GM21423 (cell line): ENCODE results near the gene NEDD8.

Source experiments
- ATAC-seq: cut with Tn5 transposase; IDR thresholded peaks from one replicate; pipeline ENCODE4 v1.9.1; 2021; ENCODE audit warnings: mild to moderate bottlenecking, moderate library complexity; ENCODE audit not compliant: unreplicated experiment

The NEDD8 gene

DNA sequence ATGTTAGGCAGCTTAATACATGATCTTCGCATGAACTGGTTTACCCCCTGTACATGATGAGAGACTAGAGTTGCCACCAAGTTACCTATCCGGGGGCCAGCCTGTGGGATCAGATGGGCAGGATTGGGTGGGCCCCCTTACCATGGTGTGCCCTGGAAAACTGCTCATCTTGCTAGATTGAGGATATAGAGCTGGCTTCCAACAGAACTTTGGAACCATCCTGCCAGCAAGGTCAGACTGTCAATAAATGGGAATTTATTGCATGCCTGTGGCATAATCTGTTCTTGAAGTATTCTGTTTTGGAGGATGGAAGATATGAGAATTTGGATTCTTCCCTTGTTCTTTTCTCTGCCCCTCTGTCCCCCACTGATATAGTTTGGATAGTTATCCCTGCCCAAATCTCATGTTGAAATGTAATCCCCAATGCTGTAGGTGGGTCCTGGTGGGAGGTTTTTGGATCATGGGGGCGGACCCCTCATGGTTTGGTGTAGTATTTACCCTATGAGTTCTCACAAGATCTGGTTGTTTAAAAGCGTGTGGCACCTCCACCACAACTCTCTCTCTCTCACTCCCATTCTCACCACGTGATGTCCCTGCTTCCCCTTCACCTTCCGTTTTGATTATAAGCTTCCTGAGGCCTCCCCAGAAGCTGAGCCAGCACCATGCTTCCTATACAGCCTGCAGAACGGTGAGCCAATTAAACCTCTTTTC lies 33.2 kb downstream of the NEDD8 start:
- ATAC-seq = no peak

DNA sequence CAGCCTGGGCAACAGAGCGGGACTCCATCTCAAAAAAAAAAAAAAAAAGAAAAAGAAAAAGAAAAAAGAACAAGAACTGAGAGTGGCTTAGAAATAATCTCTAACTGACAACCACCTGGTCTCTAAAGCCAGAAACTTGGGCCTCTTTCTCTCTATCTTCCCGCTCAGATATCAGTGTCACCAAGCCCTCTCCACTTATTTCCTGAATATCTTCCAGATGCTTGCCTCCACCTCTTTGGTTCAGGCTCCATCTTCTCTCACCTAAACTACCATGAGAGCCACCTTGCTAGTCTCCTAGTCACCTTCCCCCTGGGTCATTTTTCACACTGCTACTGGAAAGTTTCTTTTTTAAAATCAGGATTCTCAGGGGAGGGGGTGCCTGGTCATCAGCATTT lies 35.1 kb downstream of the NEDD8 start:
- no peak for ATAC-seq

DNA sequence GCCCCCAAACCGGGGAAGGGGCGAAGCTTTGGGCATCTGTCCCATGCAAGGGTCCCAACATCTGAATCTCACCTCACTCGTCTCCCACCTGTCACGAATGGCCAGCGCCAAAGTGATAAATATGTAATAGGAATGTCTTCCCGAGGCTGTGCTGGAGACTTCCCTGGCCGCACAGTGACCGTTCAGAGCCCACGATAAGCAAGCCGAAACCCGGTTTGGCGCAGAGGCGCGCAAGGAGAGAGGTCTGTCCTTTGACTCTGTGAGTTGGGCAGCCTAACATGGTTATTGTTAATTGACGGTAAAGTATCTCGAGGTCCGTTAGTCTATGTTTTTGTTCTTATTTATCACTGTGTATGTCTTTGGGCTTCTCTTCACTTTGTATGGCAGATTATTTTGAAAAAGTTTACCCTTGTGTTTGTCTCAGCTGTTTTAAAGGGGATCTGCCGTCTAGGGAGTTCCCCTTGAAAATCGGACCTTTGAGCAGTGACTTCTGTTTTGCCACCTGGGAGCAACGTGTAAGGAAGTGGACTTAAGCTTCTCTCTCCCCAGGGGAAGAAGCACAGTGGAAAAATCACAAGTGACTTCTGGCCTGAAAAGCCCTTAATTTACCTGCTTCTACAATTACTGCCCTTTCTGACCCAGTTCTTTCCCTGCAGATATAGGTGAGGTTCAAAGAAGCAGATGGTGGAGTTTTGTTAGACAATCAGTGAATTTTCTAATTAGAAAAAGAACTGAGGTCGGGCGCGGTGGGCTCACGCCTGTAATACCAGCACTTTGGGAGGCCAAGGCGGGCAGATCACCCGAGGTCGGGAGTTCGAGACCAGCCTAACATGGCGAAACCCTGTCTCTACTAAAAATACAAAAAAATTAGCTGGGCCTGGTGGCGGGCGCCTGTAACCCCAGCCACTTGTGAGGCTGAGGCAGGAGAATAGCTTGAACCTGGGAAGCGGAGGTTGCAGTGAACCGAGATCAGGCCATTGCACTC lies 35.8 kb downstream of the NEDD8 start:
- no peak for ATAC-seq

DNA sequence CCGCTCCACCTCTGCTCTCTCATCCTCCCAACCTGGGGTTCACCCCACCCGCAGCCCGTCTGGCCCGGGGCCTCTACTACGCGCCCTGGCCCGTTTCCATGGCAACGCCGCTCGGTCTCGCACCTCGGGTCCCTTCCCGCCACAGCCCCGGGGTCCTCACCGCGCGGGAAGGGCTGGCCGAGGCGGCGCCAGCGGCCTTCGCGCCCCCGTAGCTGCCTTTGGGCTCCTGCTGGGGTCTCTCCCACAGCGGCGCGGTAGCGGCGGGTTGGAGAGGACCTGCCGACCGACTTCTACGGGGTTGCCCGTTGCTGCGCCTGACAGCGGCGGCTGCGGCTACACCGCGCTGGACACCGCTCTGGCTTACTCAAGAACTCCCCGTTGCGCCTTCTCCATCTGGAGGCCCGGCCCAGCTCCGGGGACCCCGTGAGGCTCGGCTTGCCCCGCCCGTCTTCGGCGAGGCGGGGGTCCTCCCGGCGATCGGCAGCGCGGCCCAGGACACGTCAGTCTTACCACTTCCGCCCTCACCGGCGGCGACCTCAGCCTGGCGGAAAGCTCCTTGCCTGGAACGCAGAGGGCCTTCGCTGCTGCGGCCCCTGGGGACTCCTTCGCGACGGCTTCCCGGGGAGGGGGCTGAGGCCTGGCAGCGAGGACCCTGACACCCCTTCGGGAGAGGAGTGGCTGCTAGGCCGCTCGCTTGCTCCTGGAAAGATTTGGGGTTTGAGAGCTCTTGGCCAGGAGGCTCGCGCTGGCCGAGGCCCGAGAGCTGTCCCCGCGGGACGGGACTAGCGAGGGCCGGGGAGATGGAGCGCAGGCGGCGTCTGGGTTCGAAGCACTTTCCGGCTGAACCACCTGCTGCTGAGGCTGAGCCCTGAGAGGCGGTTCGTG lies 36.7 kb downstream of the NEDD8 start, which contains the start of gene TM9SF1:
TM9SF1 (minus strand) TSS at position 256 of the 885 bp plus-strand sequence. CDS start 422 bp downstream, outside the sequence.
- ATAC-seq = peak; percentile 84

DNA sequence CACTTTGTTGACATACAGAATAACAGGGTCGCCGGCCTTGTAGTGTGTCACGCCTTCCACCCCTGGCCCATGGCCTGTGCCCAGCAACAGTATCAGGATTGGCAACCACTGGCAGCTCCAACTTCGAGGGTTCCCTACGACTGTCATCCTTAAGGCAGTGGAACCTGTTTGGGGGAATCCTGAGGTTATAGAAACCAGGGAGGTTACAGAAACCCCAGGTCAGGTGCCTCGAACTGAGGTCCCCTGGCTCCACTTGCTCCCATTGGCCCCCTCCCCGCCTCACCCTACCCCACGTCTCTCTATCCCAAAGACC lies 37.3 kb downstream of the NEDD8 start:
- ATAC-seq = no peak

DNA sequence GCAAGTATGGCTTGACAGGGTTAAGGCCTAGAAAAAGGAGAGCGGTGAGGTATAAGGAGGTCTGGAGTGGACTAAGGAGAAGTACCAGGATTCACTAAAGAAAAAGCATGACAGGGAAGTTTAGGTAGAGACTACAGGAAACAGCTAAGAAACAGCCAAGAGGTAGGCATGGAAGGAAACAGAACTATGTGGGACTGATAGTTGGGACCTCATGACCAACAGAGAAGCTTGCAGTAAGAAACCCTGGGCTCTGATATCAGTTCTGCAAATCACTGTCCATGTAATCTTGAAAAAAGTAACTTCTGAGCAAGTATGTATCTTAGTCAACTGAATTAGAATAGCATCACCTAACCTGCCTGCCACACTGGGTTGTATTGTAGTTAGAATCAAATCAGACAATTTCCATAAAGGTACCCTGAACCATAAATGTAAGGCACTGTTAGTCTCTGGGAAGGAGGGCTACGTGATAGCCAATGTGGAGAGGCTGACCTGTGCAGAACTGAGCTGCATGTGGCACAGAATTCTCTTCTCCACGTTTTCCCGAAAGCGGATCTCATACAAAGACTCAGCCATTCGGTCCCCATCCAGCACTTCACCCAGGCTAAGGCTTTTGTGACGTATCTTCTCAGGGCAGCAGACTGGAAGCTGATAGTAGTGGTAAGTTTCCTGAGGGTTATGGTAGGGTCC lies 37.8 kb downstream of the NEDD8 start:
- no peak for ATAC-seq

DNA sequence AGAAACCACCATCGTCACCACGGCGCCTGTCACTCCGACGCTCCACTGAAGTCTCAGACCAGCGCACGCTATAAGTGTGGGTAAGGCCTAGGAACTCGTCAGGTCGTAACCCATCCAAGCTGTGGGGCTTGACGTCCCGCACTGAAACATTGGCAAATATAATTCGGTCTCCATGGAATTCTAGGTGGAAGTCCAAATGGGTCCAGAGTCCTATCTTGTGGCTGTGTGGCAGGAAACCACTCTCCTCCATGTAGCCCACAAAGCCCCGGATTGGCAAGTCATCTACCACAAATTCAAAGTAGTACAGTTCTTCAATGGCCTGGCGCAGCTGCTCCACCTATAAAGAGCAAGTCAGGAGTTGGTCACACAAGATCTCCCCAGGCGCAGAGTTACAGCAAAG lies 39.2 kb downstream of the NEDD8 start:
- no peak for ATAC-seq

DNA sequence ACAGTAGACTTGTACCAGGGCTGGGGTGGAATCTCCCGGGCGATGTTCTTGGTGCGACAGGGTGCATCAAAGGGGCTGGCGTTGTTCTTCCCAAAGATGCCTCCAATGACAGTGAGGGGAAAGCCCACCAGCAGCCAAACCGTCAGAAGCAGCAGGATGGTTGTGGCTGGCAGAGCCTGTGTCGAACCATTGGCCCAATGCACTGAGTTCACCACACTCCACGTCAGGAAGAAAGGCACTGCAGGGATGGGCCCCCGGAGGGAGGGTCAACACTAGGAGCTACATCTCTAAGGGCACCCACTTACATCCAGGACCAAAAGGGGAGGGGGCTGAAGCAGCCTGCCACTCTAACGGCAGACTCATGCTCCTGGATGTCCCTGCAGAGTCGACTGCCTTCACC lies 41.8 kb downstream of the NEDD8 start:
- no peak for ATAC-seq

DNA sequence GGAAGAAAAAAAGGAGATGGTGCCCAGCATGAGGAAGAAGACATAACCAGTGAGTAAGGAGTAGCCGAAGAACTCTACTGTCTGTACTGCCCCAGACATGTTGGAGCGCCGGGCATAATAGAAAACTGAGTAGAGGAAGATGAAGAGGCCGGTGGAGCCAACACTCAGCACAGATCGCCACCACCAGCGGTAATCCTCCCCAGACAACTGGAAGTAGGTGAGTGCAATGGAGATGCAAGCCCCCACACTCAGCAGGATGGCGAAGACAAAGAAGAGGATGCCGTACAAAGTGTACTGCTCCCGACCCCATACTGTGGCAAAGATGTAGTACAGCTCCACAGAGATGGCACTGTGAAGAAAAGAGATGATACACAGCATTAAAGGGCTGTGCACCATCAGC lies 42.7 kb downstream of the NEDD8 start:
- no peak for ATAC-seq

DNA sequence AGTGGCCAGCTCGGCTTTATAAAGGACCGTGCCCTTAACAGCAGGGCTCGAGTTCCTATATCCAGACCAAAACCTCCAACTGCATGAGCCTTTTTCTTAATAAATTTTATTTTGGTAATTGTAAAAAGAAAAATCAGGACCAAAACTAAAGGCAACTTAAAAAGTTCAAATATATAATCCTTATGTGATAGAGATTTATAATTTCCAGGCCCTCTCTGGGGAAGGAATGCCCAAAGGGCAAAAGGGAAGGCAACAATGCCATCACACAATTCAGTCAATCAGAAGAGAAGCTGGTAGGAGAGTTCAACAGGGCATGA lies 43.1 kb downstream of the NEDD8 start:
- ATAC-seq = no peak

DNA sequence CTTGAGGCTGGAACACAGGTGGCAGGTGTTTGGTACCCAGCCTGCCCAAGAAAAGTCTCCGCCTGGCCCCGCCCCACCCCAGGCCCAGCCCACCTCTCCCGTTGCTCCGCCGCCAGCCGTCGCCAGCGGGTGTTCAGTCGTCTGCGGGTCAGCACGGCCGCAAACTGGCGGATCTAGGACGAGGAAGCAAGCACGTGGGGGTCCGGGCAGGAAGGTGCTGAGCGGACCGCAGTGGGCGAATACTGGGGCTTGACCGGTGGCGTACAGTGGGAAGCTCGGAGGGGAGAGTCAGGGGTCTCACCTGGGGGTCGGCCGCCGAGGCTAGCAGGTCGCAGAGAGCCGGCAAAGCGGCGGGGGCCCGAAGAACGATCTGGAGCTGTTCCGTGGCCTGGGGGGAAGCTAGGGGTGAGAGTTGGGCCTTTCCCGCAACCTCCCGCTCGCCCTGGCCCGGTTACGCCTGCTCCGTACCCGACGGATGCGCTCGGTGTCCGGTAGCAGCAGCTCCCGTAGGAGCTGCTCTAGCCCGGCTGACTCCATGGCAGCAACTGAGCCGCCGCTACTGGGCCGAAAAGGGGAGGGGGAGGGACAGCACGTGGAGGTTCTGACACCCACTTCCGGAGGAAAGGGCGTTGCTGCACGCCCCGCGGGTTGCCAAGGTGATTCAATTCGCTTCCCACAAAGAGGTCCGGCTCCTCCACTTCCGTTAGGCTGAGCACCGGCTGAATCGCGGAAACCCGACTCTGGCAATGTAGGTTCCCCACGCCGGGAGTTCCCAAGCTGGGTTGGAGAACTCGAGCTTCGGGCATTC lies 43.7 kb downstream of the NEDD8 start, which contains the start of gene IPO4:
IPO4 (minus strand) TSS at position 566 of the 808 bp plus-strand sequence; CDS start at position 537, 29 bp downstream.
- ATAC-seq = peak; percentile 83

DNA sequence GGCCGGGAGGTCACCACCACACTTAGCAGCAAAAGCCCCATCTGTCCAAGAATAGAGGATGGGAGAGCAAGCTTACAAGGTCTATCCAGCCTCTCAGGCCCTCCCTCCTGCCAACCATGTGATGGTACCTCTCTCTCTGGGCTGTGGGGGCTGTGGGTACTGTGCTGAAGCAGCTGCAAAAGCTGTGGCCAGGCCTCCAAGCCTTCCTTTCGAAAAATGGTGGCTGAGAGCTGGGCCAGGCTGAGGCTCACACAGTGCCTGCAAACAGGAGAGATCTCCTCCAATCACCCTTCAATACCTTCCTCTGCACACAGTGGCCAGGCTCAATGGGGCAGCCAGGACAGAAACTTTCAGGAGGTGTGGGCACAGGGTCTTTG lies 44.6 kb downstream of the NEDD8 start:
- ATAC-seq = no peak

DNA sequence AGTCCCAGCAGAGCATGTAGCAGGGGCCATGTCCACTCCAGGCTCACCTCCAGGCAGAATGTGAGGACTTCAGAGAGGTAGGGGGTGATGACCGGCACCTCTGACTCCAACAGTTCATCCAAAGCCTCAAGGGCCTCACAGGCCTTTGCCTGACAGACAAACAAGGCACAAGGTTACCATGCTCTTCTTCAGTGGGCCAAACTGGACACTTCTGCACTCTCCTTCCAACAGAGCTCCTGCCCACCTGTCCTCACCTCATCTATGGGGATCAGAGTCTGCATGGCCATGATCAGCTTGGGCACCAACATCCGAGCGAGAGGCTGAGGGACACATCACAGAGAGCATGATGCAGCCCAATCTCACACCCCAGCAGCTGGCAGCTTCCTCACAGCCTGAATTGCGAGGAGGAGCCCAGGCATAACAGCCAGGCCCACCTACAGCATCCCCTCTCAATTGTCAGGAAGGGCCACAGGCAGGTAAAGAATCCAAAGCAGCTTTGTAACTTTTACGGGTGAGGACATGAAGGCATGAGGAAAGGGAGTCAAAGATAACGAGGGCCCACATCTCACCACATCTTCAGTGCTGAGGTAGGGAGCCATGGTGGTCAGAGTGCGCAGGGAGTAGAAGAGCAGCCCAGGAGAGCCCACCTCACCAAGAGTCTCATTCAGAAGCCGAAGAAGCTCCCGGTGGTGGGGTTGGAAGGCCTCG lies 45.2 kb downstream of the NEDD8 start:
- no peak for ATAC-seq

DNA sequence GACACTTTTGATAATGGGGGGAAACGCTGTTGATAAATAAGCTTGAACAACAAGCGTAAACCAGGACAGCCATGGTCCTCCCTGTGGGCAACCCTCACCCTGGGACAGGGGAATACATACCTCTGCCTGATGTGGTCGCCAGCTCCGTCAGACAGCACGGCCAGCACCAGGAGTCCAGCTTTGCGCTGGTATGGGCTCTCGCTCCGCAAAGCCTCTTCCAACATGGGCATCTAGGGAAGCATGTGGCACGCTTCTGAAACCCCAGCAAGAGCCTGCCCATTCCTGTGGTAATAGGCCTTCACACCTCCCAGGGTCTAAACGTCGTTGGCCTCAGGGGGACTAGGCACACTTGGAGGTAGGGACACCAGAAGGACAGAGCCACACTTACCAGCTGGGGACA lies 46.4 kb downstream of the NEDD8 start:
- no peak for ATAC-seq

DNA sequence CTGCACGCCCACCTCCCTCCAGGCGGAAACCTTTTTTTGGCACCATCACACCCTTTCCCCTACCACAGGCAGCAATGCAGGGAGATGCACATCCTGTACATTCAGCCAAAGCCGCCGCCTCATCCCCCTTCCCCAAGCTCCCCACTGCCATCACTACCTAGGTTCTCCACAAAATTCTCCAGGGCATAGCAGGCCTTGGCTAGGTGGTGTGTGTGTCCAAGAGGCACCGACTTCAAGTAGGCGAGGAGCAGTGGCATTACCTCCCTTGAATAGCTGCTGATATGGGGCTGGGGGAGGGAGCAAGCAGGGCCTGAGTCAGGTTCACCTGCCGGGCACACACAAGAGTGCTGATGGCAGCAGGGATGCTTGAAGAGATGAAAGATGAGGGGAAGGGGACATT lies 47.1 kb downstream of the NEDD8 start:
- ATAC-seq = no peak

DNA sequence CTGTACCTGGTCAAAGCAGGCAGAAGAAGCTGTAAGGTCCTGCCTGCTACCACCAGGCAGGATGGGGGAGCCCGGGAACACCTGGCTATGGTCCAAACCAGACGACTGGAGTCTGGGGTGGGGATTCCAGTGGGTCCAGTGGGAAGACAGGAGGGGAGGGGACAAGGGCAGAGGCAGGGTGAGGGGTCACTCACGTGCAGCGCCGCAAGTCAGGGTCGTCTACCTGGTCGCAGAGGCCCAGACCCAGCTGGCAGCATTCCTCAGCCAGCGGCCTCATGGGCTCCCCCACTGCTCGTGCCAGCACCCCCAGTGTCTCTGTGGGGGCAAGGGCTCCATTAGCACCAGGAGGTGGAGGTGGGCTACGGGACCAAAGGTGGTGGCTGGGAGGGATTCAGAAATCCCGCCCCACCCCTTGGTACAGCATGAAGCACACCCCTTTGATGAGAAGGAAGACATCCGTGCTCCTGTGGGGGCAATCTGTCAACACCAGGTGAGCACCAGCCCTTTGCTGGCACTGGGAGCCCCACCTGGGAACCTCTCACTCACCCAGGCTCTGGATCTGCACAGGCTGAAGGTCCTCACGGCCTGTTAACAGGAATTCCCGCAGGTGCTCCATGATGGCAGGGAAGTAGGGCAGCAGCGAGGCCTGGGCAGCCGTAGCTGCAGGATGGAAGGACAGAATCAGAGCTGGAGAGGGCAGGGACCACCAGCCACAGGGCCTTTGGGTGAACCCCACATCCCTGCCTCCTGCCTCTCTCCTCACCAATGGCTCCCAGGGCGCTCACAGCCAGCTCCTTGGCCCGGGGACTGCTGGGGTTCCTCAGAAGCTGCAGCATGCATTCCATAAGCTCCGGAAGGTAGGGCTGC lies 47.8 kb downstream of the NEDD8 start:
- no peak for ATAC-seq

DNA sequence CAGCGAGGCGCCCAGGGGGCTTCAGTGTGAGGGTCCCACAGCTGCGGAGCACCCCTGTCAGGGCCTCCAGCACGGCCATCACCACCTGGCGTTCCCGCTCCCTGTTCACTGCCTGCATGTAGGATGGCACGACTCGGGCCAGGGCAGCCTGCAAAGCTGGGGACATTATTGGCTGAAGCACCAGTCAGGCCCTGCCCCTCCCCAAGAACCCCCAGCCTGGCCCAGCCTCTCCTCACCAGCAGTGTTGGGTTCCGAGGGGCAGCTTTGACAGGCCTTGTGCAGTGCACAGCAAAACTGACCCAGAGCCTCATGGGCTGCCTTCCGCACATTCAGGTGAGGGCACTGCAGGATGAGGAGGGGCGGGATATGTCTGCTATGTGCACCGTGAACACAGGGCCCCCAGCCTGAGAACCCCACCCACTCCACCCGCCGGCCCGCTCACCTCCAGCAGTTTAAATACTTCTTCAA lies 49.1 kb downstream of the NEDD8 start:
- no peak for ATAC-seq
